Neural crest cell (in vitro differentiated cells): ENCODE results near the gene URB1. TPM values are rescaled to one million over a fixed set of nuclear protein-coding genes. Genes with fewer than 3 reads are reported as not detected.

ENCODE experiments used
- DNase-seq: peaks from one replicate; pipeline ENCODE4 v3.0.0; 2021; ENCODE audit warnings: low read depth, mixed read lengths, low spot score
- H3K27ac Mint-ChIP-seq: one replicate; pipeline ENCODE4 v1.8.0; 2021; ENCODE audit warnings: mild to moderate bottlenecking, mixed read lengths; ENCODE audit not compliant: unreplicated experiment
- H3K27me3 Mint-ChIP-seq: 2 replicates; pipeline ENCODE4 v1.8.0; 2021; ENCODE audit warnings: low read depth, mild to moderate bottlenecking, mixed read lengths
- H3K36me3 Mint-ChIP-seq: 2 replicates; pipeline ENCODE4 v1.8.0; 2021; ENCODE audit warnings: low read depth, mild to moderate bottlenecking, mixed read lengths
- H3K4me1 Mint-ChIP-seq: 2 replicates; pipeline ENCODE4 v1.8.0; 2021; ENCODE audit warnings: mixed read lengths
- H3K4me3 Mint-ChIP-seq: one replicate; pipeline ENCODE4 v1.8.0; 2021; ENCODE audit warnings: mild to moderate bottlenecking, mixed read lengths
- H3K9me3 Mint-ChIP-seq: 2 replicates; pipeline ENCODE4 v1.8.0; 2021; ENCODE audit warnings: mixed read lengths
- CTCF ChIP-seq: fragments of 200-600 bp; sonication (generic); conservative IDR thresholded peaks from 2 replicates; pipeline ENCODE4 v1.5.0; 2021; ENCODE audit warnings: antibody characterized with exemption, mild to moderate bottlenecking
- total RNA-seq: library from RNA; stranded (reverse); gene quantifications from 2 replicates; pipeline ENCODE4 v1.2.1, GENCODE V29; 2021

URB1 gene
- total RNA-seq, 1 donor from 2014 or later, result 23.1 TPM

DNA sequence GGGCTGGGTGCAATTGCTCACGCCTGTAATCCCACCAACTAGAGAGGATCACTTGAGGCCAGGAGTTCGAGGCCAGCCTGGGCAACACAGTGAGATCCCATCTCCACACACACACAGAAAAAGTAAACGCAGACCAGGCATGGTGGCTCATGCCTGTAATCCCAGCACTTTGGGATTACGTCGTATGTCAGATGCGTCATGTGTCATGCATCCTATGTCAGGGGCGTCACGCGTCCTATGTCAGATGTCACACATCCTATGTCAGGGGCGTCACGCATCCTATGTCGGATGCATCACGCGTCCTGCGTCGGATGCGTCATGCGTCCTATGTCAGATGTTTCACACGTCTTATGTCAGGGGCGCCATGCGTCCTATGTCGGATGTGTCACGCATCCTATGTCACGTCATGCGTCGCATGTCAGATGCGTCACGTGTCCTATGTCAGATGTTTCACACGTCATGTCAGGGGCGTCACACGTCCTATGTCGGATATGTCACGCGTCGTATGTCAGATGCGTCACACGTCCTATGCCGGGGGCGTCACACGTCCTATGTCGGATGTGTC lies 92.6 kb downstream of the URB1 start:
- Mint-ChIP-seq H3K27ac (no peak overlapping the region), H3K4me3 (no peak overlapping the region), H3K27me3 (no peaks in the 10 kb centered on the region), H3K9me3 (no peaks in the 10 kb centered on the region), H3K36me3 (peaks cover 11% of the 10 kb centered on the region), H3K4me1 (no peaks in the 10 kb centered on the region)
- no peak for DNase-seq
- TF ChIP-seq CTCF, result no peak

GRCh38 chr21:32299695-32300094 lies 93.1 kb downstream of the URB1 start:
- Mint-ChIP-seq H3K27ac (no peak overlapping the region), H3K36me3 (peaks cover 11% of the 10 kb centered on the region), H3K4me1 (no peaks in the 10 kb centered on the region), H3K9me3 (no peaks in the 10 kb centered on the region), H3K4me3 (no peak overlapping the region), H3K27me3 (no peaks in the 10 kb centered on the region)
- no peak for TF ChIP-seq CTCF
- no peak for DNase-seq

- Mint-ChIP-seq H3K4me3 (no peak within 1 kb of the TSS), H3K27ac (peak within 1 kb of the TSS; percentile 62), H3K27me3 (no peaks in the 10 kb centered on the region), H3K4me1 (no peaks in the 10 kb centered on the region), H3K36me3 (peaks cover 11% of the 10 kb centered on the region), H3K9me3 (no peaks in the 10 kb centered on the region)
- no peak for TF ChIP-seq CTCF
- no peak for DNase-seq
These were observed 94.1 kb downstream of the URB1 start, which contains the start of gene MRAP for GRCh38 chr21:32298658-32299081. Gene MRAP (plus strand): TSS chr21:32298855. CDS start chr21:32298972, 117 bp downstream.

DNA sequence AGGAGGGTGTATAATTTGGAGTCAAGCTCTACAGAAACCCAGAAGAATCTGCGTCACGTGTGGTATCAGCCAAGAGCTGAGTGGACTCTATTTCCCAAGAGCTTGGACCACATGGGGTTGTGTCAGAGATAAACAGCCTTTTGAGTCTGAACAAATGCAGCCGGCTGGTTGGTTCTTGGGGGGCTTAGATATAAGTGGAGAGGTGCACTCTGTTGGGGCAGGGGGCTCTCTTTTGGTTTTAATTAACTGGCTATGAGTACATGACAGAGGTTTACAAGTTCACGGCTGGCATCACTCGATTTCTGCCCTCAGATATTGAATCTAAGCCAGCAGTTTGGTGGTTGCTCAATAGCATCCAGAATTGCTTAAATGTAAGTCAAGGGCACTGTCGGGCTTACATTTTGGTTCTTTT lies 94.7 kb downstream of the URB1 start:
- Mint-ChIP-seq H3K36me3 (peaks cover 9% of the 10 kb centered on the region), H3K9me3 (no peaks in the 10 kb centered on the region), H3K4me3 (no peak overlapping the region), H3K27me3 (no peaks in the 10 kb centered on the region), H3K27ac (no peak overlapping the region), H3K4me1 (no peaks in the 10 kb centered on the region)
- DNase-seq, result no peak
- TF ChIP-seq CTCF, result no peak

- H3K27ac Mint-ChIP-seq, result peak overlapping the region; percentile 62
These were observed 95.4 kb downstream of the URB1 start for GRCh38 chr21:32297449-32297848.

More at GRCh38 chr21:32297449-32297848, 95.4 kb downstream of the URB1 start:
- Mint-ChIP-seq H3K4me3 (no peak overlapping the region), H3K9me3 (no peaks in the 10 kb centered on the region), H3K36me3 (peaks cover 9% of the 10 kb centered on the region), H3K4me1 (no peaks in the 10 kb centered on the region), H3K27me3 (no peaks in the 10 kb centered on the region)
- no peak for DNase-seq
- TF ChIP-seq CTCF, result no peak
